Hematopoietic multipotent progenitor cell treated with erythropoietin and hydrocortisone succinate and interleukin-3 and kit ligand, for 8 days (in vitro differentiated cells): ENCODE measurements around the gene SELENOI.

Experiments used
- DNase-seq: peaks from one replicate; pipeline ENCODE4 v3.0.0-alpha.2; 2015

Gene SELENOI

DNA sequence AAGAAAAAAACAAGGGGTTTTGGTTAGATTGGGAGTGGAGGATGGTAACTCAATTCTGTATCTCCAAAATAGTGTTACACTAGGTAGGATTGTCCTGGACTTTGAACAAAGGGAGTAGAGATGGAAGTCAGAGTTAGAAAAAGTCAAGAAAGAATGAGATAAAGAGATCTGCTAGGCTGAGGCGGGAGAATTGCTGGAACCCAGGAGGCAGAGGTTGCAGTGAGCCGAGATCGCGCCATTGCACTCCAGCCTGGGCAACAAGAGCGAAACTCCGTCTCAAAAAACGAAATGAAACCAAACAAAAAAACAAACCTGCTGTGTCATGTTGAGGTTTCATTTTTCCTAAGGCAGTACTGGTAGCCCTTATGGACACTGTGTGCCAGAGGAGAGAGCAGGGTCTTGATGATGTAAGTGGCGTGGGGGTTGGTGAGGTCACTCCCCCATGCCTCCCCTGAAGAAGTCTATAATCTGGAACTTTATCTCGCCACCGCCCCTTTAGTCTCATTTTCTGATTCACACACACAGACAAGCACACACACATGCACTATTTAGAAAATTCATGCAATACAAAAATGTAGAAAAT, 66.2 kb downstream of the SELENOI start:
- peak; percentile 77 for DNase-seq

GRCh38 chr2:26414311-26414710, 68.4 kb downstream of the SELENOI start:
- no peak for DNase-seq

GRCh38 chr2:26421961-26422360, 76.0 kb downstream of the SELENOI start:
- no peak for DNase-seq

DNA sequence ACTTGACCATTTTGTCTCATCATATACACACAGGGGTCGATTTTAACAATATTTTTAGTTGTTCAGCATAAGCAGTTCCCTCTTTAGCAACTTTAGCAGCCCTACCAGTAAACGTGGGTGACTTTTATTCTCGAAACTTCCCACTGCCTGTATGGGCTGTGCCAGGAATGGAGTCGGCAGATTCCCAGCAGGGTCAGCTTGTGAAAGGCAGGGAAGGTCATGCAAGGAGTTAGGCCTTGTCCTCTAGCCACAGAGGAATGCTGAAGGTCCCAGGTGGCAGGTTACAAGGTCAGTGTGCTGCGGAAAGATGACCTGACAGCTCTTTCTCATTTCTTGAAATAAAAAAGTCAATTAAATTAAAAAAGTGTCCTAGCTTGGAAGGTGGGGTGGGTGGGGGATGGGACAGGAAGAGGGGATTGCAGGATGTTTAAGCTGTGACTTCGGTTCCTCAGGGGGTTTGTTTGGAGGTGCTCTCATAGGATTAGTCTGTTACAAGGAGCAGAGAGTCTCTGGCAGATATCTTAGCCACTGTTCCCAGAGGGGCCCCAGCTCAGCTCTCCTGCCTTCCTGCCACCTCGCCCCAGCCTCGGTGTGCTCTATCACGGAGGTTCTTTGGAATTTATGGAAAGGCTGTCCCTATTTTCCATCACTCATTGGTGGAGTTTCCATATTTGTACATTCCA, 77.1 kb downstream of the SELENOI start:
- no peak for DNase-seq

DNA sequence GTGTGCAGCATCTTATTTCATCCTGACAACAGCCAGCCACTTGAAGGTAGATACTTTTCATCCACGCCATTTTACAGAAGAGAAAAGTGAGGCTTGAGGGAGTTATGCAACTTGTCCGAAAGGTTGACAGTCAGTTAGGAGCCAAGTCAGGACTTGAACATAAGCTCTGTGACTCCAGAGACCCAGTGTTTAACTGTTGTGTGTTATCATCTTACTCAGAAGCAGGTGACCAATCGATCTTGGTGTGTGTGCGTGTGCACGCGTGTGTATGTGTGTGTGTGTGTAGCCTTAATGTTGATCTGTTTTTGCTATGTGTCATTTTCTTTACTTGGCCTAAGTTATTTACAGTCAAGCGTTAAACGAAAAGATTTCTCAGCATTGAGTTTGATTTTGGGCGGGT, 77.8 kb downstream of the SELENOI start:
- DNase-seq = no peak

- no peak for DNase-seq
Observed at GRCh38 chr2:26424221-26424620, 78.3 kb downstream of the SELENOI start.

- DNase-seq = no peak
Observed at GRCh38 chr2:26428846-26429245, 82.9 kb downstream of the SELENOI start.

DNA sequence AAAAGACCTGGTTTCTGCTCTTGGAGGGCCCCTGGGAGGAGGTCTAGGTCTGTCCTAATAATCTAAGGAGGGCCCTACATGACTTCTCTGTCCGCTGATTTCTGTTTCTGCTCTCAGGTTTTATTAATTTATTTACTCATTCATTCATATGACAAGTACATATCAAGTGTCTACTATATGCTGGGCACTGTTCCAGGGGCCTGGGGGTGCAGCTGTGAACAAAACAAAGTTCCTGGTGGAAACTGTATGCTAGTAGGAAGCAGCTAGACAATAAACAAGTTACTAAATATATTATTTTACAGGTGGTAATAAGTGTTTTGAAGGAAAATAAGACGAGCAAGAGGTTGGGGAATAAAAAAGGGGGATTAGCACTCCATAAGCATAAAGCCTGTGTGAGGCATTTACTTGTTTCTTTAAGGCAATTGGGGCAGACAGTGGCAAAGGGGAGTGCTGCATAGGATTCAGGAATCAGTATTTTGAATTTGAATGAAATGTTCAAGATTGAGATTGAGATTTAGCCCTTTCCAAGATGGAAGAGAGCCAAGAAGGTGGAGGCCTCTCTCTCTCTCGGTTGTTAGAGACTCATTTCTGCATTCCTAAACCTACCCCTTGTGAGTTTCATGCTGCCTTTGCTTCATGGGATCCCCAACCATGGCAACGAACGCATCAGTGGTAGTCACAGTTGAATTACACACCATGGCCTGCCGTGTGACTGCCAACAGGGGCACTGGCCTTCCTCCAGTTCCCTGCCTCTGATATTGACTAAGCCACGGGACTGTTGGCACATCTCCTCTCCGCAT, 84.0 kb downstream of the SELENOI start:
- no peak for DNase-seq

GRCh38 chr2:26430826-26431225, 84.9 kb downstream of the SELENOI start:
- DNase-seq = no peak

- no peak for DNase-seq
Observed at GRCh38 chr2:26432363-26432762, 86.4 kb downstream of the SELENOI start.

DNA sequence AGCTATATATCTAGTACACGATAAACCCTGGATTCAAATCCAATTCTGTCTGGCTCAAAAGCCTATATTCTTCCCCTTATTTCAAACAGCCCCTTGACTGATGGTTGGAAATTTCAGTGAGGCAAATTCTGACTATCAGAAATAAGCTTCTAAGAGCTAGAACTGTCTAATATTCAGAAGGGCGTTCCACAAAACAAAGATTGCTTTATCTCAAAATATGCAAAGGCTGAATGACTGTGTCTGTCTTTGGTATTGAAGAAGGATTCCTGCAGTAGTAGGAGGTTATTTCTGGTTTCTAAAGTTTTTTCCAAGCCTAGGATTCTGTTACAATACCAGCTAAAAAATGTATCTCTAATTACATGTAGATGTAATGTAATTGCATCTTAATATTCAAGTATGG, 86.9 kb downstream of the SELENOI start:
- no peak for DNase-seq

DNA sequence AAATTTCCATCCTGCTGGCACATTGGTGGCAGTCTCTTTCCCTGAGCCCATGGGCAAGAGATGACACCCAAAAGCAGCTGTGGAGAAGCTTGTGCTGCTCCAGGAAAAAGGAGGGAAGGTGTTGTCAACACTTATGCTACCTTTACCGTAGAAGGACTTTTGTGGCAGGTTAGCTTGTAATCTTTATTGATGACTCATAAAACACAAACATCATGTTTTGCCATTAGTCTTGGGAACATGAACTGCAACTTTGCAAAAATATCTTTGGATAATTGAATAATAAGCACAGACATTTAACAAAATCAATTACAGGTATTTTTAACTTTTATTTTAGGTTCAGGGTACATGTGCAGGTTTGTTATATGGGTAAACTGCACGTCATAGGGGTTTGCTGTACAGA, 89.2 kb downstream of the SELENOI start:
- DNase-seq = no peak

- no peak for DNase-seq
Observed at GRCh38 chr2:26438526-26438925, 92.6 kb downstream of the SELENOI start.

DNA sequence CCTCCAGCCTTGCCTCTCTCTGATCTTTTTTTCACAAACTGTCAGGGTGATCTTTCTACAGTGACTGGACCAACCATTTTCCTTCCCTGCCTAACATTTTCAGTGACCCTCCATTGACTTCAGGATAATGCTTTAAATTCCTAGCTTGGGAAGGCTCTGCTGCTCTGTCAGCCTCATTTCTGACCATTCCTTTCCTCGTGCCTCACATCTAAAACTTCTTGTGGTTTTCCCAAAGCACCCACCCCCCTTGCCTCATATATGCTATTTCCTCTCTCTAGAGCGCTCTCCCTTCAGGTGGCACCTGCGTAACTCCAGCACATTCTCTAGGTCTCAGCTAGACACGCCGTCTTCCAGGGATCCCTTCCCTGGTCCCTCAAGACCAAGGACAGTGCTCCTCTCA, 93.0 kb downstream of the SELENOI start:
- DNase-seq = no peak

GRCh38 chr2:26442301-26442700, 96.4 kb downstream of the SELENOI start:
- no peak for DNase-seq

GRCh38 chr2:26442707-26443106, 96.8 kb downstream of the SELENOI start:
- no peak for DNase-seq

DNA sequence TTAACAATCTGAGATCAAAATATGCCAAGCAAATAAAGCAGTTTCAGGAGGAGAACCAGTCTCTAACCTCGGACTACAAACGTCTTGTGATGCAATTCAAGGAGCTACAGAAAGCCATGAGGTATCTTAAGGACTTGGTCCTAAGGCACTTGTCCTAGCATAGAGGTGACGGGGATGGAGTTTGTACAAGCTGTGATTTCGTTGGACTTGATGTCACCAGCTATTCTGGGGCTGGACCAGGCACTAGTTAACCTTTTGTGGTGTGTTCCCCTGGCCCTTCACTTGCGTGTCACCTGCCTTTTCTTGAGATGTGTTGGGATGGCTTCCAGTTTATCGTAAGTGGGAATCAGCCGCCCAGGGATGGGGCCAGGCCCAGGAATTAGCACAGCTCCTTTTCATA, 98.3 kb downstream of the SELENOI start:
- DNase-seq = no peak
